Tibial nerve (tissue), 4 donors: ENCODE data around the gene ZNF317. TPM values are rescaled to one million over a fixed set of nuclear protein-coding genes. Genes with fewer than 3 reads are reported as not detected.

ENCODE experiments used
- DNase-seq, 2 donors: peaks; one replicate each; pipeline ENCODE4 v3.0.0-alpha.2; 2019; ENCODE audit warnings: low spot score in 2 of 2
- H3K27ac ChIP-seq, 4 donors: fragments of 200-600 bp; sonication (generic) in 3 of 4; one replicate each; pipeline ENCODE4 v1.5.1; 2017 to 2019; ENCODE audit warnings: mild to moderate bottlenecking in 1 of 4
- H3K27me3 ChIP-seq, 2 donors: fragments of 200-600 bp; sonication (generic) in 1 of 2; one replicate each; pipeline versions ENCODE4 v1.5.1 to v1.6.0; 2017 to 2019
- H3K36me3 ChIP-seq, 3 donors: fragments of 200-600 bp; sonication (generic); one replicate each; pipeline ENCODE4 v1.5.1; 2018 to 2019
- H3K4me1 ChIP-seq, 4 donors: fragments of 200-600 bp; sonication (generic) in 3 of 4; one replicate each; pipeline ENCODE4 v1.5.1; 2017 to 2019
- H3K4me3 ChIP-seq, 4 donors: fragments of 200-600 bp; sonication (generic) in 3 of 4; one replicate each; pipeline ENCODE4 v1.5.1; 2017 to 2019; ENCODE audit warnings: mild to moderate bottlenecking in 1 of 4, moderate library complexity in 1 of 4
- H3K9me3 ChIP-seq, 4 donors: fragments of 200-600 bp; sonication (generic) in 3 of 4; one replicate each; pipeline ENCODE4 v1.5.1; 2017 to 2019
- EP300 ChIP-seq, 2 donors: sonication (generic); formaldehyde crosslinking; IDR thresholded peaks; one replicate each; pipeline ENCODE4 v1.6.1; 2017; ENCODE audit warnings: antibody characterized with exemption in 2 of 2, mild to moderate bottlenecking in 1 of 2
- POLR2A ChIP-seq, 2 donors: fragments of 450-650 bp; IDR thresholded peaks; one replicate each; pipeline ENCODE4 v1.6.1; 2017; ENCODE audit warnings: antibody characterized with exemption in 2 of 2, mild to moderate bottlenecking in 2 of 2, moderate library complexity in 2 of 2
- WGBS, 2 donors: methylation state at CpG; one replicate each; pipeline ENCODE4 v1.1.5; 2018; 5-methylcytosine and 5-hydroxymethylcytosine counted together
- total RNA-seq, 4 donors: library from RNA; depleted of rRNA; stranded (reverse); fragments of >200 nt; gene quantifications; one replicate each; pipeline ENCODE4 v1.1.0, GENCODE V29; 2016
- TF ChIP-seq, protein P1 (sequence below), 5 experiments: fragments of 200-600 bp in 3 of 5; fragments of 450-650 bp in 2 of 5; sonication (generic) in 3 of 5; IDR thresholded peaks; one replicate each; pipeline ENCODE4 v1.5.1; 2016 to 2019; ENCODE audit warnings: antibody characterized with exemption in 5 of 5, mild to moderate bottlenecking in 3 of 5, moderate library complexity in 2 of 5

Gene ZNF317
- total RNA-seq, 4 donors from 2014 or later, result 15.5 to 20.5 (median 17.8) TPM

DNA sequence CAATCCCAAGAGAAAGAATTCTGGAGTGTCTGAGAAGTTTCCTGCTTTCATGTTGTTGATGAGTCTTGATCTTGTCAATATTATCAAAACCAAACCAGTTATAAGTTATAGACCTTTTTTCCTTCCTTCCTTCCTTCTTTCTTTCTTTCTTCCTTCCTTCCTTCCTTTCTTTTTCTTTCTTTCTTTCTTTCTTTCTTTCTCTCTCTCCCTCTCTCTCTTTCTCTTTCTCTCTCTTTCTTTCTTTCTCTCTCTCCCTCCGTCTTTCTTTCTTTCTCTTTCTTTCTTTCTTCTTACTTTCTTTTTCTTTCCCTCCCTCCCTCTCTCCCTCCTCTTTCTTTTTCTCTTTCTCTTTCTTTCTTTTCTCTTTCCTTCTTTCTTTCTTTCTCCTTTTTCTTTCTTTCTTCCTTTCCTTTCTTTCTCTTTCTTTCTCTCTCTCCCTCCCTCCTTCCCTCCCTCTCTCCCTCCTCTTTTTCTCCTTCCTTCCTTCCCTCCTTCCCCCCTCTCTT lies 13.2 kb upstream of the ZNF317 start, which contains the start of gene OR7G3:
OR7G3 (minus strand) TSS at position 51 of the 506 bp plus-strand sequence; CDS start at position 51, 0 bp downstream.
- H3K27me3 ChIP-seq, result no peaks in the 10 kb centered on the region
- TF ChIP-seq, protein P1, sequence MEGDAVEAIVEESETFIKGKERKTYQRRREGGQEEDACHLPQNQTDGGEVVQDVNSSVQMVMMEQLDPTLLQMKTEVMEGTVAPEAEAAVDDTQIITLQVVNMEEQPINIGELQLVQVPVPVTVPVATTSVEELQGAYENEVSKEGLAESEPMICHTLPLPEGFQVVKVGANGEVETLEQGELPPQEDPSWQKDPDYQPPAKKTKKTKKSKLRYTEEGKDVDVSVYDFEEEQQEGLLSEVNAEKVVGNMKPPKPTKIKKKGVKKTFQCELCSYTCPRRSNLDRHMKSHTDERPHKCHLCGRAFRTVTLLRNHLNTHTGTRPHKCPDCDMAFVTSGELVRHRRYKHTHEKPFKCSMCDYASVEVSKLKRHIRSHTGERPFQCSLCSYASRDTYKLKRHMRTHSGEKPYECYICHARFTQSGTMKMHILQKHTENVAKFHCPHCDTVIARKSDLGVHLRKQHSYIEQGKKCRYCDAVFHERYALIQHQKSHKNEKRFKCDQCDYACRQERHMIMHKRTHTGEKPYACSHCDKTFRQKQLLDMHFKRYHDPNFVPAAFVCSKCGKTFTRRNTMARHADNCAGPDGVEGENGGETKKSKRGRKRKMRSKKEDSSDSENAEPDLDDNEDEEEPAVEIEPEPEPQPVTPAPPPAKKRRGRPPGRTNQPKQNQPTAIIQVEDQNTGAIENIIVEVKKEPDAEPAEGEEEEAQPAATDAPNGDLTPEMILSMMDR (IDR thresholded peaks at IDR 0.05), result no peak
- no peak for TF ChIP-seq POLR2A (IDR thresholded peaks at IDR 0.05)
- no peak for TF ChIP-seq EP300 (IDR thresholded peaks at IDR 0.05)
- no peaks in the 10 kb centered on the region for H3K4me1 ChIP-seq
- no peak within 1 kb of the TSS for H3K4me3 ChIP-seq
- WGBS, 2 donors, result 87 to 98% methylated on average over 1 of the region's 1 CpG
- H3K9me3 ChIP-seq, result no peaks in the 10 kb centered on the region
- no peak within 1 kb of the TSS for H3K27ac ChIP-seq
- no peaks in the 10 kb centered on the region for H3K36me3 ChIP-seq
- no peak for DNase-seq

DNA sequence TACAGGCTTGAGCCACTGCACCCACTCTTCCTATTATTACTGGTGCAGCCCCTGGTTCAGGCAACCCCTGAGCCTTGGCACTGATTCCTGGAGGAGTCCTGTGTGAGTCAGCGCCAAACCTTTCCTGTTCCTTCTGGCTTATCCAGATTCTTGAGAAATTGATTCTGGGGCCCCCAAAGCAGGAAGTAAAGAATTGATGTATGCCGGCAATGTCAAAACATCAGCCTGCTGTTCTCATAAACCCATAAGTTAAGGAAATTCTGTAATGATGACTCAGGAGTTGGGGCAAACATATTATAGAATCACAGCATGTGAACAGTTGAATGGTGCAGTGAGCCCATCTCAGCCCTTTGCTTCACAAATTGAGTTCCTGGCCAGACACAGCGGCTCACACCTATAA lies 12.0 kb upstream of the ZNF317 start:
- Histone ChIP-seq H3K4me1 (no peaks in the 10 kb centered on the region), H3K9me3 (no peaks in the 10 kb centered on the region), H3K27ac (no peak overlapping the region), H3K36me3 (no peaks in the 10 kb centered on the region), H3K4me3 (no peak overlapping the region), H3K27me3 (no peaks in the 10 kb centered on the region)
- TF ChIP-seq, protein P1 (IDR thresholded peaks at IDR 0.05), result no peak
- TF ChIP-seq EP300 (IDR thresholded peaks at IDR 0.05), result no peak
- no peak for TF ChIP-seq POLR2A (IDR thresholded peaks at IDR 0.05)
- WGBS, 2 donors, result 67 to 71% methylated on average over 3 of the region's 3 CpGs
- DNase-seq, result no peak

DNA sequence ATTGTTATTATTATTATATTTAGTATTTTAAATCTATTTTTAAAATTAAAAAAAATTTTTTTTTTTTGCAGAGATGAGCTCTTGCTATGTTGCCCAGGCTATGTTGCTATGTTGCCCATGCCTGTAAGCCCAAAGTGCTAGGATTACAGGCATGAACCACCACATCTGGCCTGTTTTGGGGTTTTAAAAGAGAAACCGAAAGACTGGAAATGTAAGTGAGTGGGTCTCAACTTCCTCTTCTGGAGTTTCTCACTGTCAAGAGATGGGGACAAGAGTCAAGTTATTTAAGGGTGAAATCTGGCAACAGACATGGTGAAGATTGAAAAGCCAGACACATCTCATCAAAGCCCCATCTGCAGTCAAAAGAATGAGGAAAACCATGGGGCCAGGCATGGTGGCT lies 9.2 kb upstream of the ZNF317 start:
- Histone ChIP-seq H3K4me1 (no peaks in the 10 kb centered on the region), H3K27me3 (no peaks in the 10 kb centered on the region), H3K36me3 (no peaks in the 10 kb centered on the region), H3K4me3 (no peak overlapping the region), H3K9me3 (no peaks in the 10 kb centered on the region), H3K27ac (no peak overlapping the region)
- 70 to 71% methylated on average over 1 of the region's 1 CpG for WGBS, 2 donors
- no peak for DNase-seq
- no peak for TF ChIP-seq EP300 (IDR thresholded peaks at IDR 0.05)
- no peak for TF ChIP-seq POLR2A (IDR thresholded peaks at IDR 0.05)
- TF ChIP-seq, protein P1 (IDR thresholded peaks at IDR 0.05), result no peak

- no peaks in the 10 kb centered on the region for H3K27me3 ChIP-seq
- TF ChIP-seq, protein P1 (IDR thresholded peaks at IDR 0.05), result no peak
- TF ChIP-seq POLR2A (IDR thresholded peaks at IDR 0.05), result no peak
- no peak for TF ChIP-seq EP300 (IDR thresholded peaks at IDR 0.05)
- no peaks in the 10 kb centered on the region for H3K36me3 ChIP-seq
- no peaks in the 10 kb centered on the region for H3K9me3 ChIP-seq
- no peak overlapping the region for H3K4me3 ChIP-seq
- no peak overlapping the region for H3K27ac ChIP-seq
- no peaks in the 10 kb centered on the region for H3K4me1 ChIP-seq
- WGBS, 2 donors, result 60 to 61% methylated on average over 5 of the region's 5 CpGs
- no peak for DNase-seq
Observed at GRCh38 chr19:9132422-9132821, 7.8 kb upstream of the ZNF317 start.

- TF ChIP-seq, protein P1 (IDR thresholded peaks at IDR 0.05), result no peak
- TF ChIP-seq EP300 (IDR thresholded peaks at IDR 0.05), result no peak
- TF ChIP-seq POLR2A (IDR thresholded peaks at IDR 0.05), result no peak
- Histone ChIP-seq H3K27me3 (no peaks in the 10 kb centered on the region), H3K27ac (peak overlapping the region; percentile 81 to 92 (median 90)), H3K9me3 (peaks cover 0 to 14% (median 2%) of the 10 kb centered on the region in 4 donors), H3K36me3 (peaks cover 0 to 13% (median 0%) of the 10 kb centered on the region in 3 donors), H3K4me3 (peak overlapping the region; percentile 60 to 91 (median 73)), H3K4me1 (peaks cover 0 to 23% (median 10%) of the 10 kb centered on the region in 4 donors)
- DNase-seq, result no peak
- 31 to 33% methylated on average over 8 of the region's 8 CpGs for WGBS, 2 donors
Observed at GRCh38 chr19:9139609-9140158, 513 bp upstream of the ZNF317 start.
